K562 (cell line): ENCODE data around the gene CARMIL1. TPM values are rescaled to one million over a fixed set of nuclear protein-coding genes. Genes with fewer than 3 reads are reported as not detected.

Experiments used
- ATAC-seq: fragments of 200-7000 bp; cut with Tn5 transposase; 3 replicates; pipeline ENCODE4 v1.9.1; 2020; ENCODE audit warnings: moderate library complexity
- BruUV-seq: library from RNA; stranded (reverse); fragments of 400-500 nt; replicated peaks from 2 replicates; lab custom pipeline; 2021; lab: Mats Ljungman, UMichigan
- CTCF ChIA-PET: fragments of 300-600 bp; formaldehyde crosslinking; extraction: SDS; loops from one replicate; lab custom pipeline; 2021; ENCODE audit warnings: low intra/inter-chr PET ratio; lab: Yijun Ruan, JAX
- POLR2A ChIA-PET: fragments of 300-600, 350-650 bp; sonication (Branson Sonifier 250); formaldehyde crosslinking; extraction: SDS; loops from one replicate; lab custom pipeline; 2021; ENCODE audit warnings: antibody characterized with exemption, inconsistent platforms; lab: Yijun Ruan, JAX
- DNase-seq, 4 experiments: peaks; one replicate each; pipeline versions ENCODE4 v3.0.0 to v3.0.0-alpha.2; 2011 to 2018; ENCODE audit warnings: low spot score in 3 of 4, mixed read lengths in 3 of 4; ENCODE audit errors: extremely low read depth in 1 of 4
- FAIRE-seq: peaks from 2 replicates; lab custom pipeline; 2011; peaks lifted over from hg19 to GRCh38; lab: Jason Lieb, UNC
- H2AFZ ChIP-seq: 2 replicates; pipeline ENCODE4 v1.6.0; 2011; ENCODE audit warnings: low read depth, low read length, control low read depth, inconsistent platforms
- H3K27ac ChIP-seq: fragments of 200-600 bp; 3 replicates; pipeline ENCODE4 v1.8.0; 2011; ENCODE audit warnings: low read depth, mild to moderate bottlenecking, control low read depth, inconsistent platforms, low read length, moderate library complexity, mixed read lengths; ENCODE audit errors: extremely low read depth
- H3K27me3 ChIP-seq, 2 experiments: fragments of 300-600 bp in 1 of 2; 2 replicates in 1 of 2; 3 replicates in 1 of 2; pipeline versions ENCODE4 v1.6.0 to v1.8.0; 2011; ENCODE audit warnings: inconsistent platforms in 2 of 2, low read length in 2 of 2, mild to moderate bottlenecking in 1 of 2, mixed read lengths in 1 of 2, moderate library complexity in 1 of 2; ENCODE audit not compliant: control insufficient read depth in 2 of 2, insufficient read depth in 2 of 2
- H3K36me3 ChIP-seq: fragments of 300-600 bp; 3 replicates; pipeline ENCODE4 v1.8.0; 2011; ENCODE audit warnings: mild to moderate bottlenecking, low read length, inconsistent platforms; ENCODE audit not compliant: control insufficient read depth, insufficient read depth
- H3K4me1 ChIP-seq, 2 experiments: fragments of 200-600 bp in 1 of 2; replicated peaks in 1 of 2; 2 replicates in 1 of 2; 3 replicates in 1 of 2; pipeline versions ENCODE4 v1.5.1 to v1.8.0; 2011; ENCODE audit warnings: inconsistent platforms in 2 of 2, low read length in 2 of 2, mild to moderate bottlenecking in 1 of 2, mixed read lengths in 1 of 2, moderate library complexity in 1 of 2; ENCODE audit not compliant: control insufficient read depth in 2 of 2, insufficient read depth in 2 of 2
- H3K4me2 ChIP-seq: 2 replicates; pipeline ENCODE4 v1.6.1; 2011; ENCODE audit warnings: low read length, control low read depth, inconsistent platforms, mixed read lengths; ENCODE audit not compliant: insufficient read depth
- H3K4me3 ChIP-seq: fragments of 200-600 bp; sonication (generic), shearing (Covaris generic); 2 replicates; pipeline ENCODE4 v1.5.1; 2016; ENCODE audit warnings: control low read depth, inconsistent platforms
- H3K79me2 ChIP-seq: fragments of 200-600 bp; 3 replicates; pipeline ENCODE4 v1.8.0; 2011; ENCODE audit warnings: low read length, inconsistent platforms; ENCODE audit not compliant: control insufficient read depth, insufficient read depth
- H3K9ac ChIP-seq, 2 experiments: 2 replicates each; pipeline versions ENCODE4 v1.6.0 to v1.6.1; 2011; ENCODE audit warnings: low read depth in 2 of 2, low read length in 2 of 2, control low read depth in 1 of 2, inconsistent platforms in 1 of 2, mild to moderate bottlenecking in 1 of 2, mixed read lengths in 1 of 2; ENCODE audit not compliant: insufficient read depth in 1 of 2
- H3K9me1 ChIP-seq: one replicate; pipeline ENCODE4 v1.6.0; 2011; ENCODE audit warnings: inconsistent platforms, mild to moderate bottlenecking, low read length, moderate library complexity; ENCODE audit not compliant: control insufficient read depth, insufficient read depth
- H3K9me3 ChIP-seq: replicated peaks from 2 replicates; pipeline ENCODE4 v1.5.1; 2011; ENCODE audit warnings: low read depth, low read length, inconsistent platforms; ENCODE audit not compliant: control insufficient read depth, insufficient read depth
- H4K20me1 ChIP-seq: replicated peaks from 2 replicates; pipeline ENCODE4 v1.6.1; 2011; ENCODE audit warnings: low read length, inconsistent platforms, mixed read lengths; ENCODE audit not compliant: control insufficient read depth, insufficient read depth
- MAZ ChIP-seq, 2 experiments: fragments of 450-650 bp in 1 of 2; sonication (generic) in 1 of 2; formaldehyde crosslinking; IDR thresholded peaks in 1 of 2; conservative IDR thresholded peaks in 1 of 2; 2 replicates each; pipeline versions ENCODE4 v1.4.0 to v1.5.0; 2020; ENCODE audit warnings: mild to moderate bottlenecking in 1 of 2, missing genetic modification reagents in 1 of 2
- NCOA1 ChIP-seq: fragments of 450-650 bp; IDR thresholded peaks from 2 replicates; pipeline ENCODE4 v1.6.1; 2016; ENCODE audit warnings: low read depth
- PHB ChIP-seq: fragments of 250-450 bp; sonication (Bioruptor Pico); IDR thresholded peaks from 2 replicates; pipeline ENCODE4 v1.5.0; 2021
- PHF20 ChIP-seq: fragments of 450-650 bp; IDR thresholded peaks from 2 replicates; pipeline ENCODE4 v1.6.1; 2018; ENCODE audit not compliant: partially characterized antibody
- PML ChIP-seq: IDR thresholded peaks from 2 replicates; pipeline ENCODE4 v1.6.1; 2012; ENCODE audit warnings: low read length, inconsistent platforms
- RBM34 ChIP-seq: fragments of 200-400 bp; formaldehyde crosslinking; IDR thresholded peaks from 2 replicates; pipeline ENCODE4 v1.6.1; 2018; ENCODE audit warnings: low read length, borderline replicate concordance; ENCODE audit not compliant: insufficient read depth
- TCF3 ChIP-seq: sonication (generic); formaldehyde crosslinking; IDR thresholded peaks from 2 replicates; pipeline ENCODE4 v1.4.0; 2020; ENCODE audit warnings: mild to moderate bottlenecking, missing genetic modification reagents
- U2AF2 ChIP-seq: fragments of 200-400 bp; formaldehyde crosslinking; optimal IDR thresholded peaks from 2 replicates; pipeline ENCODE3; 2017; ENCODE audit warnings: low read depth, mild to moderate bottlenecking, low read length
- ZNF778 ChIP-seq: fragments of 450-650 bp; formaldehyde crosslinking; IDR thresholded peaks from 2 replicates; pipeline ENCODE4 v1.4.0; 2020; ENCODE audit warnings: mild to moderate bottlenecking, moderate library complexity
- ZNF830 ChIP-seq: fragments of 250-450 bp; sonication (Bioruptor Pico); IDR thresholded peaks from 2 replicates; pipeline ENCODE4 v1.5.0; 2021; ENCODE audit warnings: mild to moderate bottlenecking
- WGBS: fragments of 100-300 bp; shearing (Covaris generic); methylation state at CpG from one replicate; pipeline ENCODE4 v1.1.6; 2016; ENCODE audit warnings: low coverage, mixed read lengths; ENCODE audit not compliant: insufficient coverage; ENCODE audit errors: missing lambda C conversion rate; 5-methylcytosine and 5-hydroxymethylcytosine counted together
- in situ Hi-C: fragments of 300-500 bp; cut with MboI; formaldehyde crosslinking; loops from 4 replicates; pipeline ENCODE4 v1.15.0; 2018; ENCODE audit warnings: inconsistent platforms, mixed read lengths
- intact Hi-C: fragments of 100-400 bp; cut with micrococcal nuclease; formaldehyde crosslinking; loops from 2 replicates; pipeline ENCODE4 v1.14.2; 2022
- polyA plus RNA-seq, 8 experiments: library from polyadenylated mRNA; depleted of rRNA in 4 of 8; stranded (reverse) in 5 of 8; unstranded in 3 of 8; fragments of >200 nt; fragmentation: Nextera tagmentation in 2 of 8; fragmentation: Illumina TruSeq in 1 of 8; extraction: Ambion mirVana in 2 of 8; extraction: Trizol in 1 of 8; gene quantifications; 2 replicates each; pipeline versions ENCODE4 v1.2.1 to v1.2.3, GENCODE V29; 2011 to 2014; ENCODE audit warnings: inconsistent platforms in 1 of 8, missing spikeins in 1 of 8
- total RNA-seq, 7 experiments: library from RNA; depleted of rRNA in 6 of 7; stranded (reverse); fragments of >200 nt in 6 of 7; fragmentation: Illumina TruSeq in 2 of 7; extraction: Trizol in 2 of 7; gene quantifications; 2 replicates each; pipeline versions ENCODE4 v1.2.1 to v1.2.3, GENCODE V29; 2011 to 2021; ENCODE audit warnings: low replicate concordance in 1 of 7
- TF ChIP-seq, protein P1 (sequence below): sonication (generic); formaldehyde crosslinking; IDR thresholded peaks from 2 replicates; pipeline ENCODE4 v1.8.1; 2023; ENCODE audit warnings: mild to moderate bottlenecking, missing genetic modification reagents
- TF ChIP-seq, protein P2 (sequence below), 2 experiments: fragments of 450-650 bp; IDR thresholded peaks; 2 replicates each; pipeline ENCODE4 v1.6.1; 2016

CARMIL1 gene
- total and polyA plus RNA-seq, 9 of the 15 experiments (the other 6 are each of a cell fraction or from before 2014, with no cell fraction given), result 0.04 to 0.32 (median 0.10) TPM; not detected in 1

DNA sequence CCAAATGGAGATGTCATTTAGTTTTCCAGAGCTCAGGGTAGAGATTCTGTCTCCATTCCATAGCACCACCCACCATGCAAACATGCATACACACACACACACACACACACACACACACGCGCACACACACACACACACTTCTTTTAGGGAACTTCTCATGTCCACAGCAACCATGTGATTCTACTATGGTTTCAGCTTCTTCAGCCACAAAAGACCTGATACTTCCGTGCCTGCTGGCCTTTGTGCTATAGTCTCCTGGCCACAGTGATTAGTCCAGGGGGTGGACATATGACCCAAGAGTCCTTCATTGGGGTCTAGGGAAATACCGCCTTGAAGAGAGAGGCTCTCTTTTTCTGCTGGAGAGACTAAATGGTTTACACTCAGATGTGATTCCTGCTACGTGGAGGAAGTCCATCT, 53.5 kb downstream of the CARMIL1 start:
- H3K27me3 ChIP-seq, result 0 out of 5 replicates have a peak, but pooled peaks cover 0 to 2% of the 10 kb centered on the region in 2 experiments
- in situ Hi-C loops (no loop called here), intact Hi-C loops (no loop called here)
- ATAC-seq (no peak), DNase-seq (no peak), FAIRE-seq (no peak)
- no peaks in the 10 kb centered on the region for H3K9me1 ChIP-seq
- no peak overlapping the region for H2AFZ ChIP-seq
- TF ChIP-seq, protein P1, sequence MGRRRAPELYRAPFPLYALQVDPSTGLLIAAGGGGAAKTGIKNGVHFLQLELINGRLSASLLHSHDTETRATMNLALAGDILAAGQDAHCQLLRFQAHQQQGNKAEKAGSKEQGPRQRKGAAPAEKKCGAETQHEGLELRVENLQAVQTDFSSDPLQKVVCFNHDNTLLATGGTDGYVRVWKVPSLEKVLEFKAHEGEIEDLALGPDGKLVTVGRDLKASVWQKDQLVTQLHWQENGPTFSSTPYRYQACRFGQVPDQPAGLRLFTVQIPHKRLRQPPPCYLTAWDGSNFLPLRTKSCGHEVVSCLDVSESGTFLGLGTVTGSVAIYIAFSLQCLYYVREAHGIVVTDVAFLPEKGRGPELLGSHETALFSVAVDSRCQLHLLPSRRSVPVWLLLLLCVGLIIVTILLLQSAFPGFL (CRISPR knock-in tag), result no peak
- no peak for TF ChIP-seq PHF20
- TF ChIP-seq RBM34, result no peak
- TF ChIP-seq, protein P2, sequence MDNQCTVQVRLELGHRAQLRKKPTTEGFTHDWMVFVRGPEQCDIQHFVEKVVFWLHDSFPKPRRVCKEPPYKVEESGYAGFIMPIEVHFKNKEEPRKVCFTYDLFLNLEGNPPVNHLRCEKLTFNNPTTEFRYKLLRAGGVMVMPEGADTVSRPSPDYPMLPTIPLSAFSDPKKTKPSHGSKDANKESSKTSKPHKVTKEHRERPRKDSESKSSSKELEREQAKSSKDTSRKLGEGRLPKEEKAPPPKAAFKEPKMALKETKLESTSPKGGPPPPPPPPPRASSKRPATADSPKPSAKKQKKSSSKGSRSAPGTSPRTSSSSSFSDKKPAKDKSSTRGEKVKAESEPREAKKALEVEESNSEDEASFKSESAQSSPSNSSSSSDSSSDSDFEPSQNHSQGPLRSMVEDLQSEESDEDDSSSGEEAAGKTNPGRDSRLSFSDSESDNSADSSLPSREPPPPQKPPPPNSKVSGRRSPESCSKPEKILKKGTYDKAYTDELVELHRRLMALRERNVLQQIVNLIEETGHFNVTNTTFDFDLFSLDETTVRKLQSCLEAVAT (IDR thresholded peaks at IDR 0.05), result no peak
- no peak for TF ChIP-seq ZNF830 (CRISPR knock-in tag)
- no peak for TF ChIP-seq U2AF2
- no peak for TF ChIP-seq NCOA1
- no peak for TF ChIP-seq PHB
- TF ChIP-seq TCF3 (CRISPR knock-in tag), result no peak
- TF ChIP-seq MAZ (CRISPR knock-in tag; conservative IDR thresholded peaks at IDR 0.05 in 1 of 2, IDR thresholded peaks at IDR 0.05 in 1 of 2), result no peak
- no peak for TF ChIP-seq ZNF778 (CRISPR knock-in tag)
- no peak for TF ChIP-seq PML
- no peak overlapping the region for H3K4me3 ChIP-seq
- no peak overlapping the region for H3K4me2 ChIP-seq
- no peaks in the 10 kb centered on the region for H3K36me3 ChIP-seq
- no TSS peak for BruUV-seq
- H3K4me1 ChIP-seq, result no peaks in the 10 kb centered on the region
- no peak overlapping the region for H3K9ac ChIP-seq
- no peaks in the 10 kb centered on the region for H4K20me1 ChIP-seq
- ChIA-PET POLR2A (no interaction called here), CTCF (no interaction called here)
- no peak overlapping the region for H3K27ac ChIP-seq
- H3K9me3 ChIP-seq, result no peaks in the 10 kb centered on the region; the same call in 1 of the 2 replicates
- no peaks in the 10 kb centered on the region for H3K79me2 ChIP-seq
- 1% methylated on average over 5 of the region's 5 CpGs for WGBS
